Neuronal stem cell (in vitro differentiated cells): ENCODE data around the gene IPCEF1. TPM values are rescaled to one million over a fixed set of nuclear protein-coding genes. Genes with fewer than 3 reads are reported as not detected.
A peak's percentile ranks its signal among the peaks of the same experiment; 100 is the strongest.

Experiments used
- DNase-seq: peaks from one replicate; pipeline ENCODE4 v3.0.0-alpha.2; 2013; ENCODE audit warnings: low spot score
- H2AFZ ChIP-seq: one replicate; pipeline ENCODE4 v1.6.1; 2013; ENCODE audit warnings: mild to moderate bottlenecking, low read length, inconsistent platforms
- H2AK5ac ChIP-seq: 2 replicates; pipeline ENCODE4 v1.6.1; 2013; ENCODE audit warnings: low read depth, mild to moderate bottlenecking, inconsistent platforms, low read length, moderate library complexity, mixed read lengths
- H2BK120ac ChIP-seq: 2 replicates; pipeline ENCODE4 v1.6.1; 2013; ENCODE audit warnings: low read depth, mild to moderate bottlenecking, inconsistent platforms, low read length, moderate library complexity, mixed read lengths
- H2BK12ac ChIP-seq: one replicate; pipeline ENCODE4 v1.6.1; 2013; ENCODE audit warnings: low read length, inconsistent platforms
- H2BK15ac ChIP-seq: 2 replicates; pipeline ENCODE4 v1.6.1; 2013; ENCODE audit warnings: mild to moderate bottlenecking, low read length, inconsistent platforms, mixed read lengths
- H2BK5ac ChIP-seq: one replicate; pipeline ENCODE4 v1.6.1; 2013; ENCODE audit warnings: inconsistent platforms, mild to moderate bottlenecking, low read length, moderate library complexity
- H3K14ac ChIP-seq: one replicate; pipeline ENCODE4 v1.6.1; 2013; ENCODE audit warnings: low read length, inconsistent platforms
- H3K18ac ChIP-seq: 2 replicates; pipeline ENCODE4 v1.6.1; 2013; ENCODE audit warnings: low read length, inconsistent platforms
- H3K23ac ChIP-seq: 2 replicates; pipeline ENCODE4 v1.6.1; 2013; ENCODE audit warnings: low read depth, mild to moderate bottlenecking, mixed read lengths, low read length, inconsistent platforms; ENCODE audit not compliant: poor library complexity
- H3K27ac ChIP-seq: replicated peaks from 3 replicates; pipeline ENCODE4 v1.5.1; 2013; ENCODE audit warnings: low read length, inconsistent platforms
- H3K27me3 ChIP-seq, 3 experiments: 2 replicates each; pipeline ENCODE4 v1.6.1; 2013; ENCODE audit warnings: low read length in 3 of 3, mild to moderate bottlenecking in 2 of 3, inconsistent platforms in 1 of 3, low read depth in 1 of 3, mixed read lengths in 1 of 3, moderate library complexity in 1 of 3; ENCODE audit not compliant: control insufficient read depth in 3 of 3, insufficient read depth in 3 of 3
- H3K36me3 ChIP-seq, 2 donors: replicated peaks in 1 of 2; 2 replicates each; pipeline ENCODE4 v1.6.1; 2013; ENCODE audit warnings: low read length in 2 of 2; ENCODE audit not compliant: control insufficient read depth in 2 of 2, insufficient read depth in 2 of 2
- H3K4ac ChIP-seq: 2 replicates; pipeline ENCODE4 v1.6.1; 2013; ENCODE audit warnings: inconsistent platforms, mild to moderate bottlenecking, low read length, moderate library complexity
- H3K4me1 ChIP-seq, 2 donors: 1 replicate in 1 of 2; 2 replicates in 1 of 2; pipeline ENCODE4 v1.6.1; 2013; ENCODE audit warnings: low read length in 2 of 2, low read depth in 1 of 2; ENCODE audit not compliant: control insufficient read depth in 2 of 2, insufficient read depth in 1 of 2
- H3K4me2 ChIP-seq: one replicate; pipeline ENCODE4 v1.6.1; 2013; ENCODE audit warnings: mild to moderate bottlenecking, low read length, inconsistent platforms; ENCODE audit not compliant: insufficient read depth, poor library complexity, severe bottlenecking
- H3K4me3 ChIP-seq, 2 donors: 2 replicates each; pipeline ENCODE4 v1.5.1; 2013; ENCODE audit warnings: low read length in 2 of 2, mild to moderate bottlenecking in 2 of 2, inconsistent platforms in 1 of 2, moderate library complexity in 1 of 2
- H3K79me1 ChIP-seq: one replicate; pipeline ENCODE4 v1.6.1; 2013; ENCODE audit warnings: low read depth, mild to moderate bottlenecking, inconsistent platforms, low read length, moderate library complexity
- H3K9ac ChIP-seq: one replicate; pipeline ENCODE4 v1.6.1; 2013; ENCODE audit warnings: mild to moderate bottlenecking, low read depth, low read length, inconsistent platforms; ENCODE audit not compliant: poor library complexity
- H3K9me3 ChIP-seq, 2 donors: replicated peaks in 1 of 2; 2 replicates each; pipeline versions ENCODE3 to v1.6.1; 2013; ENCODE audit warnings: low read length in 2 of 2, mild to moderate bottlenecking in 2 of 2, inconsistent platforms in 1 of 2, low read depth in 1 of 2, mixed read lengths in 1 of 2, moderate library complexity in 1 of 2; ENCODE audit not compliant: control insufficient read depth in 2 of 2, insufficient read depth in 1 of 2
- H4K8ac ChIP-seq: one replicate; pipeline ENCODE4 v1.6.1; 2013; ENCODE audit warnings: low read depth, mild to moderate bottlenecking, inconsistent platforms, low read length, moderate library complexity
- H4K91ac ChIP-seq: one replicate; pipeline ENCODE4 v1.6.1; 2013; ENCODE audit warnings: low read length, low read depth, mild to moderate bottlenecking, inconsistent platforms; ENCODE audit not compliant: poor library complexity
- WGBS, 2 donors: extraction: QIAGEN DNeasy Blood & Tissue Kit; methylation state at CpG; one replicate each; pipeline ENCODE4 v1.1.7; 2013; ENCODE audit warnings: missing lambda C conversion rate in 2 of 2, mixed read lengths in 1 of 2; ENCODE audit not compliant: insufficient read length in 2 of 2, insufficient replicate concordance in 1 of 2; ENCODE audit errors: extremely low coverage in 2 of 2; 5-methylcytosine and 5-hydroxymethylcytosine counted together
- polyA plus RNA-seq, 2 experiments: library from polyadenylated mRNA; stranded (reverse); fragments of 200-250 nt; gene quantifications; one replicate each; pipeline ENCODE4 v1.2.3, GENCODE V29; 2013

Gene IPCEF1, protein sequence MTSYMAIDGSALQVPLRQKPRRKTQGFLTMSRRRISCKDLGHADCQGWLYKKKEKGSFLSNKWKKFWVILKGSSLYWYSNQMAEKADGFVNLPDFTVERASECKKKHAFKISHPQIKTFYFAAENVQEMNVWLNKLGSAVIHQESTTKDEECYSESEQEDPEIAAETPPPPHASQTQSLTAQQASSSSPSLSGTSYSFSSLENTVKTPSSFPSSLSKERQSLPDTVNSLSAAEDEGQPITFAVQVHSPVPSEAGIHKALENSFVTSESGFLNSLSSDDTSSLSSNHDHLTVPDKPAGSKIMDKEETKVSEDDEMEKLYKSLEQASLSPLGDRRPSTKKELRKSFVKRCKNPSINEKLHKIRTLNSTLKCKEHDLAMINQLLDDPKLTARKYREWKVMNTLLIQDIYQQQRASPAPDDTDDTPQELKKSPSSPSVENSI
- 0.21 TPM for polyA plus RNA-seq (2013, experiment 1 of 2)
- polyA plus RNA-seq (2013, experiment 2 of 2): 0.25 TPM

DNA sequence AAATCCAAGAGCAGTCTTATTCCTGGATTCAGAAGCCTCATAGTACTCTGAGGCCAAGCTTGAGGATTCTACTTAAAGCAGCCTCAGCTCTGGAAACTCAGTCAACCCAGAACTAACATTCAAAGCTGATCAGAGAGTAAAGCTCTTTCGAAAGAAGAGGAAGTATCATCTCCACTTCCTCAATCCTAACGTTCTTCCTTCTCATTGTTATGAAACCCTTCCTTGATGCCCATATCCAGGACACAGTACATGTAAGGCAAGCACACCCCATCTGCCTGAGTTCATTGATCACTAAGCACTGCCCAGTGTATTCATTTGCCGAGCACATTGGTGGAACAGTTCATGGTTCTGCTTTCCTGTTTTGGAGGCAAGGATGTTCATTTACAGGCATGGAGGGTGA is at the start of gene IPCEF1:
Gene IPCEF1 (minus strand): TSS at position 114 of the 400 bp plus-strand sequence. CDS start 90,856 bp downstream, outside the sequence.
- Histone ChIP-seq H3K4me2 (no peak within 1 kb of the TSS), H3K27me3 (no peaks in the 10 kb centered on the region), H2BK15ac (no peak within 1 kb of the TSS), H3K4me3 (no peak within 1 kb of the TSS), H3K9me3 (no peaks in the 10 kb centered on the region), H3K18ac (no peak within 1 kb of the TSS), H3K23ac (no peak within 1 kb of the TSS), H3K27ac (no peak within 1 kb of the TSS), H3K14ac (no peak within 1 kb of the TSS), H2BK5ac (no peak within 1 kb of the TSS), H3K9ac (no peak within 1 kb of the TSS), H4K8ac (no peak within 1 kb of the TSS), H4K91ac (no peak within 1 kb of the TSS), H3K4ac (no peak within 1 kb of the TSS), H3K4me1 (peaks cover 0 to 3% of the 10 kb centered on the region in 2 donors), H2AFZ (no peak within 1 kb of the TSS), H2BK12ac (no peak within 1 kb of the TSS), H3K36me3 (no peaks in the 10 kb centered on the region), H2BK120ac (no peak within 1 kb of the TSS), H3K79me1 (no peaks in the 10 kb centered on the region), H2AK5ac (no peak within 1 kb of the TSS)
- DNase-seq: no peak
- WGBS, 2 donors: no CpG with 5 or more reads among the region's 3 CpGs

DNA sequence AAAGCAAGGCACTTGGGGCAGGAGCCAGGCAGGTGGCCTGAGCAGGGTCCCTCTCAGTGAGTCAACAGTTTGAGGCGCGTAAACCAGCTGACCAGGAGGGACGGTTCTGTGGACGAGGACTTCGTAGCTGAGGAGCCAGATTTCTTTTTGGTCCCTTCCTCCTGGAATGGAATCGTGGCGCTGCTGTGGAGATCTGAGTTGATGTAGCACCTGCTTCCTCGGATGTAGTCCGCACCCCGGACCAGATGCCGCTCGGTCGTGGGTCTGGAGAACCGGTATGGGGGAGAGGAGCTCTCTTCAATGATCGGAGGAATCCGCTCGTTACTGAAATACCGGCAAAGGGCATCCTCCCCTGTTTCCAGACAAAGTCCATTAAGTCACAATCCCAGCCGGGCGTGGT is 49.7 kb upstream of the IPCEF1 start:
- no peak overlapping the region for H2BK15ac ChIP-seq
- H3K27ac ChIP-seq: no peak overlapping the region
- peak overlapping the region; percentile 38 for H3K23ac ChIP-seq
- H3K27me3 ChIP-seq: no peaks in the 10 kb centered on the region
- peaks cover 8 to 31% of the 10 kb centered on the region in 2 donors for H3K36me3 ChIP-seq
- H3K4me3 ChIP-seq: no peak overlapping the region
- peaks cover 2% of the 10 kb centered on the region in 2 donors for H3K9me3 ChIP-seq
- no peak for DNase-seq
- H2BK12ac ChIP-seq: no peak overlapping the region
- H2AK5ac ChIP-seq: no peak overlapping the region
- H3K4ac ChIP-seq: no peak overlapping the region
- no peak overlapping the region for H2AFZ ChIP-seq
- no peaks in the 10 kb centered on the region for H3K79me1 ChIP-seq
- peaks cover 0 to 1% of the 10 kb centered on the region in 2 donors for H3K4me1 ChIP-seq
- H4K91ac ChIP-seq: no peak overlapping the region
- no peak overlapping the region for H3K18ac ChIP-seq
- no peak overlapping the region for H3K4me2 ChIP-seq
- no peak overlapping the region for H3K9ac ChIP-seq
- no peak overlapping the region for H3K14ac ChIP-seq
- H4K8ac ChIP-seq: no peak overlapping the region
- no peak overlapping the region for H2BK5ac ChIP-seq
- H2BK120ac ChIP-seq: no peak overlapping the region
- WGBS, 2 donors: no CpG with 5 or more reads among the region's 20 CpGs

DNA sequence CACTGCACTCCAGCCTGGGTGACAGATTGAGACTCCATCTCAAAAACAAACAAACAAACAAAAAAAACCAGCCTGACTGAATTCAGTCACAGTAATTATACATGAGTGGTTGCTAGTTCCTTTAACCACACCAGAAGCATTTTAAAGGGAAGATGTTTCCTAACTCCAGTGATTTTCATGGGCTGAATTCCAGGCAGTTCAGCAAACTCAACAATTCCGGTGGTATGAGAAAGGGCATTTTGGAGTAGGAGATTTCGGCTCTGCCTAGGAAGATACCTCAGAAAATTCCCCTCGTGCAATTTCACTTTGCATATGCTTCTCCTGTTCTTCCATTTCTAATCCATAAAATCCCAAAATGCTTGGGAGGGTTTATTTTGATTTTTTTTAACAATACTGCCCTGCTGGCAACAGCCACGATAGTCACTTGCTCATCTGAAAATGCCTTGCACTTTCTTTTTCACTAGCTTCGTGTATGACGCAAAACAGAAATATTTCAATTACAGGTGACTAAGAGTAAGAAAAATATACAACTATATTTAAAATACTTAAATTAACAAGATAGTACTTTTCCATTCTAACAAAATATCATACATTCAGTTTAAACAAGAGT is 48.3 kb upstream of the IPCEF1 start:
- no peaks in the 10 kb centered on the region for H3K79me1 ChIP-seq
- no peak overlapping the region for H2AFZ ChIP-seq
- no peak overlapping the region for H3K23ac ChIP-seq
- H3K4me2 ChIP-seq: no peak overlapping the region
- peaks cover 0 to 1% of the 10 kb centered on the region in 2 donors for H3K4me1 ChIP-seq
- H3K27me3 ChIP-seq: no peaks in the 10 kb centered on the region
- H2AK5ac ChIP-seq: no peak overlapping the region
- H2BK12ac ChIP-seq: no peak overlapping the region
- no CpG with 5 or more reads among the region's 6 CpGs for WGBS, 2 donors
- H4K91ac ChIP-seq: no peak overlapping the region
- H3K14ac ChIP-seq: no peak overlapping the region
- no peak overlapping the region for H2BK5ac ChIP-seq
- H2BK15ac ChIP-seq: no peak overlapping the region
- H3K18ac ChIP-seq: no peak overlapping the region
- H3K4ac ChIP-seq: no peak overlapping the region
- no peak overlapping the region for H3K4me3 ChIP-seq
- DNase-seq: no peak
- H3K9ac ChIP-seq: no peak overlapping the region
- no peak overlapping the region for H2BK120ac ChIP-seq
- no peak overlapping the region for H4K8ac ChIP-seq
- peaks cover 2 to 5% of the 10 kb centered on the region in 2 donors for H3K9me3 ChIP-seq
- H3K36me3 ChIP-seq: peaks cover 10 to 22% of the 10 kb centered on the region in 2 donors
- H3K27ac ChIP-seq: no peak overlapping the region

DNA sequence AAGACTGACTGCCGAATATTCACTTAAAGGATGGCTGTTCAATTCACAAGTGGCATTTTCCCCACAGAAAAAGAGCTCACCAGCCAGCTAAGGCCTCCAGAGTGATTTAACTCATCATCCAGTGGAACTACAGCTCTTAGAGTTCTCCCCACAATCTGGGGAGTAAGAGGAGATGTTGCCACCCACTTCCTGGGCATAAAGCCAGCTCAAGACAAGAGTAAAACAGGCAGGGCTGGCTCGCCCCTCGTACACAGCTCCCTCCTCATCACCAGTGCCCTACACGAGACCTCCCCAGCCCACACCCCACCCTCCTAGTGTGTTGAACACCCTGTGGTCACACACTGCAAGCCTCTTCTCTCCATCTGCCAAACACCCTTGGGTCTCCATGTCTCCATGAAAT is 47.2 kb upstream of the IPCEF1 start:
- no peak overlapping the region for H3K27ac ChIP-seq
- no peak overlapping the region for H2AFZ ChIP-seq
- H3K4me2 ChIP-seq: no peak overlapping the region
- H2BK15ac ChIP-seq: no peak overlapping the region
- H3K9ac ChIP-seq: no peak overlapping the region
- no peak overlapping the region for H4K8ac ChIP-seq
- H2AK5ac ChIP-seq: no peak overlapping the region
- H4K91ac ChIP-seq: no peak overlapping the region
- no peaks in the 10 kb centered on the region for H3K27me3 ChIP-seq
- H3K4ac ChIP-seq: no peak overlapping the region
- no peak overlapping the region for H3K4me3 ChIP-seq
- no peak overlapping the region for H2BK12ac ChIP-seq
- H3K18ac ChIP-seq: peak overlapping the region; percentile 58
- H2BK120ac ChIP-seq: no peak overlapping the region
- H3K79me1 ChIP-seq: no peaks in the 10 kb centered on the region
- no peak overlapping the region for H2BK5ac ChIP-seq
- H3K23ac ChIP-seq: no peak overlapping the region
- no CpG with 5 or more reads among the region's 4 CpGs for WGBS, 2 donors
- DNase-seq: no peak
- peaks cover 2 to 5% of the 10 kb centered on the region in 2 donors for H3K9me3 ChIP-seq
- peaks cover 8 to 13% of the 10 kb centered on the region in 2 donors for H3K36me3 ChIP-seq
- H3K4me1 ChIP-seq: peaks cover 0 to 3% of the 10 kb centered on the region in 2 donors
- H3K14ac ChIP-seq: no peak overlapping the region
